GM19035 (cell line): Measurements from ENCODE around the gene GPX3.
A peak's percentile ranks its signal among the peaks of the same experiment; 100 is the strongest.

Source experiments
- ATAC-seq: cut with Tn5 transposase; IDR thresholded peaks from one replicate; pipeline ENCODE4 v1.9.1; 2021; ENCODE audit not compliant: unreplicated experiment

GPX3 gene

DNA sequence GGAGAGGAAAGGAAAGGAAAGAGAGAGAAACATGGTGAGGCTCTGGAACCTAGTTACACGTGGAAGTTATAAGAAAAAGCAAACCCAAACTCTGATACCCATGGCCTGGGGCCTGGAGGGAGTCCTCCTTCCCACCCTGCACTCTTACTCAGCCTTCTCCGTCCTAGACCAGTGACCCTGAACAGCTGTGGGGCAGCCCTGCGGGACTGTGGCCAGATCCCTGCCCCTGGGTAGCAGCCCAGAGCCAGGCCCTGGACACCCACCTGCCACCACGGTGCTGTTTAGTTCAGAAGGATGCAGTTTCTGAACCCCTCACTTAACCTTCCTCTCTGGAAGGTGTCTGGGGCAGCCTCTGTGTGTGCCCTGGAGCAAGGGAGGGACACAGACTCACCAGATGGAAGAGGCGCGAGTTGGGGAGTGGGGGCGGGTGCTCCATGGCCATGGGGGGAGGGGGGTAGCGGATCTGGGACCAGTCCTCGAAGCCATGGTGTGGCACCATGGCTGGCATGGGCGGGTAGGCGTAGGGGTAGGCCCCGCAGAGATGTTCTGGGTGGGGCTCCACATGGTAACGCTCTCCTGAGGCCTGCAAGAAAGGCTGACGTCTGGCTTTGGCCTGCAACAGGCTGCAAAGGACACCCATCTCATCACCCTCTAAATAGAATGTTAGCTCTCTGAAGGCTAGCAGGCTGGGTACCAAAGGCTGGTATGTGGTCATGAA, 13.0 kb downstream of the GPX3 start:
- no peak for ATAC-seq

DNA sequence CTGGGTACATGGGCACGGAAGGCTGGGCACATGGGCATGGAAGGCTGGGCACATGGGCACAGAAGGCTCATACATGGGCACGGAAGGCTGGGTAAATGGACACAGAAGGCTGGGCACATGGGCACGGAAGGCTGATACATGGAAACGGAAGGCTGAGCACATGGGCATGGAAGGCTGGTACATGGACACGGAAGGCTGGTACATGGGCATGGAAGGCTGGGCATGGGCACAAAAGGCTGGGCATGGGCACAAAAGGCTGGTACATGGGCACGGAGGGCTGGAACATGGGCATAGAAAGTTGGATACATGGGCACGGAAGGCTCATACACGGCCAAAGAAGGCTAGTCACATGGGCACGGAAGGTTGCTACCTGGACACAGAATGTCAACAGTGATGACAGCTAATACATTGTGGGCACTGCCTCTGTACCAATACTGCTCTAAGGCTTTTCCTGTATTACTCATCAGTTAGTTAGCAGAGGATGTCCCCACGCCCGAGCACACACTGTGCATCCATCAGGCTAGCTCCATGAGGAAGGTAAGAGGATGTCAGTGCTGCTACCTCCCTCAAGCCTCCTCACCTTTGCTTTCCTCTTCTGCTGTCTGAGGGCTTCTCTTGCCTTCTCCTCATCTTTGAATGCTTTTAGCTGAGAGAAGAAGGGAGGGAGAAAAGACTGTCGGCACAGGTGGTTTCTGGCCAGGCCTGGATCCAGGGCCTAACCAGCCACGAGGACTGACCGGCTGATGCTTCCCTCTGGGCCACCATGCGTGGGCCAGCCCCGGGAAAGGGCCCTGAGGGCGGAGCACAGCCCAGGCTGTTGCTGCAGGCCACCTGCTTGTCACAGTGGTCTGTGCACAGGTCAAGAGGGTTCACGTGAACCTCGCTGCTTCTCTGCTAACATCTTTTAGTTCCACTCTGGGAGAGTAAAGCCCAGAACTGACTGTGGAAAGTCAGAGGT, 14.3 kb downstream of the GPX3 start:
- no peak for ATAC-seq

DNA sequence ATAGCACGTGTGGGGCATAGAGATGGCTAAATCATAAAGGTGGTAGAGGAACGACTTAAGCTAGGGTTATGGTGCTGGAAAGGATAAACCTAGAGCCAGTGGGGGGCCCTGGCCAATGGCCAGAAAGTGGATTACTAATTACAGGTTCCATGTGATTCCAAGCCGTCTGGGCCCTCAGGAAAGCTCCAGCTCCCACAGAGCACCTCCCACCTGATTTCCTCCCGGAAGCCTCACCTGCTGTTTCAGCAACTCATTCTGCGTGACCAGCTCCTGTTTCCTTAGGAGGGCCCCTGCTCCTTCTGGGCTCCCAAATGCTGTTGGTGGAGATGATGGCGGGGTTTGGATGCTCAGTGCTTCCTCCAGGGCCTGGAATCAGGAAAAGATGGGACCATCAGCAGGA, 16.2 kb downstream of the GPX3 start:
- no peak for ATAC-seq

DNA sequence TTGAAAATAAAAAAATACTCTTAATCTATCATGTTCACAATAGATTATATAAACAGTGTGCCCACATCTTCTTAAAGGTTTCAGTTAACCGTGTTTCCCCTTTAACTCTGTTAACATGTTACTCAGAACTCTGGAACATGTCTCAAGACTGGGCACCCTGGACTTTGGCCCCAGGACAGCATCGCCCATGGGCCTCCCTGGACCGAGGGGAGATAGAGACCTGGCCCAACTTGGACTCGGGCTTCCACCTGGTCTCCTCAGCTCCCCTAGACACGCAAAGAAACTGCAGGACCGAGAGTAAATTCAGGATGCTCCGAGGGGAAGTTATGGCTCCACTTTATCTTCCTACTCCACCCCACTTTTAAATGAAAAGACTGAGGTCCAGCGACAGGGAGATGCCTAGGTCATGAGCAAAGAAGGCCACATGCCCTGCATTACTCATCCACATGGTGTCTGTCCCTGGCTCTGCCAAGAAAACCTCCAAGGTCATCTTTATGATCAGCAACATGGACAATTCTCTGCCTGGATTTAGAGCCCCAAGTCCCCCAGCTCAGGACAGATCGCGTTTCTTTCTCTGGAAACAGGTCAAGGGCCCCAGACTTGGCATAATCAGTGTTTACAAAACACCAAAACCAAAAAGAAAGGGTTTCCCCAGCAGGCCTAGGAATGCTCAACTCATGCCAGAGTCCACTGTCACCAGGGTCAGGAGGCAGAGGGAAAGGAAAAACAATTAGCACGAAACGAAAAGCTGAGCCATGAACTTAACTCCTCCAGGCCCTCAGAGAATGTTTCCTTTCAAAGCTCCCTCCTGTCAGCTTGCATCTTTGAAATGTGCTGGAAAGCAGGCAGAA, 17.4 kb downstream of the GPX3 start:
- ATAC-seq, result no peak

DNA sequence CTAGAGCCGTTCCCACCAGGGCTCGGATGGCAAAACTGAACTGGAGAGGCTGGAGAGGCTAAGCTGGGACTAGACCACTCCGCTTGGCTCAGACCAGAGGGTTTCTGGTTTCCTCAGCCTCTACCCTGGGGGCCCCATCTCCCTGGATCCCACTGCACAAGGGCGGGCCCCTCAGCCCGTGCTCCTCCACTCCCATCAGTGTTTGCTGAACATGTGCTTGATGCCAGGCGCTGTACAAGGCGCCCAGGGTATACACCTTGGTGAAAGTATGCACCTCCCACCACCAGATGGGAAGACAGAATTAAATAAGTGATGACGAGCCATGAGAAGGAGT, 18.0 kb downstream of the GPX3 start:
- ATAC-seq, result no peak

DNA sequence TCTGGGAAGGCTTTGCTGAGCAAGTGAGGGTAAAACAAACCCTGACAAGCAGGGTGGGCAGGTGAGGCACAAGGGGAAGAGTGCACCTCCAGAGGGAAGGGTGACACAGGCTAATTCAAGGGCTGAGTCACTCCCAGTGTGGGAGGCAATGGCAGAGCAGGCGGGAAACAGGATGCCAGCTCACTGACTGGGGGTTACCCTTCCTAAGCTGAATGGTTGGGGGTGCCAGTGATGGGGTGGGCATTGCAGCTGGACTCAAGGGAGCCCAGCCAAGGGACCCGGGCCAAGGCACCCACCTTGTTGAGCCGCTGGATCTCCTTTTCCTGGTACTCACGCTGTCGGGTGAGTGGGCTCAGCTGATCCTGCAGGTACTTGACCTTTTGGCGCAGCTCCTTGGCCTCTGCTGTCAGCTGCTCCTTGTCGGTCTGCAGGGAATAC, 18.4 kb downstream of the GPX3 start:
- no peak for ATAC-seq

DNA sequence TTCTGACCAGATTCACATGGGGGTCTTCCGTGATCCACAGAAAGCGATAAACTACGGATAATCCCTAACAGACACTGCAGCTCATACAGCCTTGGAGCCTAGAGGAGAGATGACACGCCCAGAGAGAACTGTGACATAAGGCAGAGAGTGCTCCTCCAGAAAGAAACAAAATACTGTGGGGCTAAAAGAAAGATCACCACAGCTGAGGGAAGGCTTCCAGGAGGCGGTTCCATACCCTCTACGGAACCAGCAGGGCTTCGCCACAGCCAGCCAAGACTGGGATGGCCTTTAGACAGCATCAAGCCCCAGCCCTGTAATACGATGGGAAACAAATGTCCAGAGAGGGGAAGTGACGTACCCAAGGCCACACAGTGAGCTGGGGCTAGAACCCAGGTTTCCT, 19.3 kb downstream of the GPX3 start:
- ATAC-seq, result no peak

DNA sequence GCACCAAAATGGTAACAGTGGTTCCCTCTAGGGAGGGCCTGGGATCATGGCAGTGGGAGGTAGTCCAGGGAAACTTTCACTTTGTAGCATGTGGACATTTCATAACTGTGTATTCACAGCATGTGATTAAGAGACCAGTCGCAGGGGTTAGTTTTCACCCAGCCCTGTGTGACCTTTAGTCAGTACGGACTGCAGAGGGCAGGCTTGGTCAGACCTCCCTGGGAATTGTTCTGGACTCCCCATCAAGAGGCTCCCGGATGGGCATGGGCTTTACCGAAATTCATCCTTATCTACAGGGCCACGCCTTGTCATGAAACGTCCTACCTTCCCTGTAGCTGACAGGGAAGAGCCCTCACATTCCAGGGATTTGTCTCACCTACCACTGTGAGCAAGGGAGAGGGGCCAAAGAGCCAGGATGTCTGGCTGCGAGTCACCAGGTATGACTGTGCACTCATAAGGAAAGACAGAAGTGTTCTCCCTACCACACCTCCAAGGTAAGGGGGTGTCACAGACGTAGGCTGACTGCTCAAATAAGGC, 19.9 kb downstream of the GPX3 start:
- ATAC-seq, result no peak

DNA sequence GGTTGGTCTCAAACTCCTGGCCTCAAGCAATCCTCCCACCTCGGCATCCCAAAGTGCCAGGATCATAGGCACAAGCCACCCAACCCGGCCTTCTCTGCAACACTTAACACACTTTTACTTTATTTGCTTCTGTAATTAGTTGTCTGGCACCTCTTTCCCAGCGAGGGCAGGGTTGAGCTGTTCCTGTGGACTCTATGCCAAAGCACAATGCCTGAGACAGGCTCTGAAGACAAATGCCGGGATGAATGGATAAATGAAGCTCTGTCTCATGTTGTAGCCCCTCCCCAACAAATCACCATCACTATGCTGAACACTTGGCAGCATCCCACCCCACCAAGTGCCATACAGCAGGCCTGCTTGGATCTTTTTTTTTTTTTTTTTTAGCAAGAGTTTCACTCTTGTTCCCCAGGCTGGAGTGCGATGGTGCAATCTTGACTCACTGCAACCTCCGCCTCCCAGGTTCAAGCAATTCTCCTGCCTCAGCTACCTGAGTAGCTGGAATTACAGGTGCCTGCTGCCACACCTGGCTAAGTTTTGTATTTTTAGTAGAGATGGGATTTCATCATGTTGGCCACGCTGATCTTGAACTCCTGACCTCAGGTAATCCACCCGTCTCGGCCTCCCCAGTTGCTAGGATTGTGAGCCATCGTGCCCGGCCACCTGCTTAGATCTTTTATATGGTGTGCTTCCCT, 21.3 kb downstream of the GPX3 start:
- no peak for ATAC-seq

DNA sequence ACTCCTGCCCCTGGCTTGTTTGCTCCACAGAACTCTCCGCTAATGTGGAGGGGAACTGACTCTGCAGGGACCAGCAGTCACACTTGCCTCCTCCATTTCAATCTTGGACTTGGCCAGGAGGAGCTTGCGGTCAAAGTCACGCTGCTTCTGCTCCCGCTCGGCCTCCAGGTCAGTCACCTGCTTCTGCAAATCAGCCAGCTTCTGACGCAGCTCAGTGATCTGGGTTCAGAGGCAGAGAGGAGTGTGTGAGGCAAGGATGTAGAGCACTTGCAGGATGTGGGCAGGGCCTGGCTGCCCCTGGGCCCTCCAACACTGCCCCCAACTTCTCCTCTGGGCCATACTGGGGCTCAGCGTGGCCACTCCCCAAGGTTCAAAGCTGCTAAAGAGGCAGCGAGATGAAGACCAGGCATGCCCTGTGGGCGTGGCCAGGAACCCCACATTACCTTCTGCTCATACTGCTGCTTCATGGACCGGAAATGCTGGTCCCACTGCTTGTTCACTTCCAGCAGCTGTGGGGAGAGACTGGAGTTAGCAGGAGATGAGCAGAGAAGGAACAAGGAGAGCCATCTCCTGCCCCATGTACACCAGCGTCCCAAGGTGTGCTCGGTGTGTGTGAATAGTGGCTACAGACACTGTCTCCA, 22.2 kb downstream of the GPX3 start:
- no peak for ATAC-seq

DNA sequence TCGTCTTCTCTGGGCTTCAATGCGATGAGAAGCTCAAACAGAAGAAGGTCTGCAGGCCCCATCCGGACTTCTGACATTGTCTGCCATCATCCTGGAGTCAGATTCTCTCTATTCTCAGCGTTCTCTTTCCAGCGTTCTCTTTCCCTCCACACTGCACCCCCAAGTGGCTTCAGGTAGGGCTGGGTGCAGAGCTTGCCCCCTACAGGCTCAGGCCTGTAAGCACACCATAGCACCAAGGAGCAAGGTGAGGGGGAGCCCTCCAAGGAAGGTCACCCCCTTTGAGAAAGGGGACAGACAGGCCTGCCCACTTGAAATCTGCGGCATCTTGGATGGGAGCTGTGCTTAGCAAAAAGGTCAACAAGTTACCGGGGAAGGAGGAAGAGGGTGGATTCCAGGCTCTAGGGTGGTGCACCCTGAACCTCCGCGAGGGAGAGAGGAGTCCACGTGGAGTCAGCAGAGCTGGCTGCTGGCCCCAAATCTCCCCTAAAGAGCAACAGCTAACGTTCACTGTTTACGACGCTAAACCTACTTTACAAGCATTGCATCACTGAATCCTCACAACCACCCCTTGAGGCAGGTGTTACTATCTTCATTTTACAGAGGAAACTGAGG, 27.5 kb downstream of the GPX3 start:
- ATAC-seq, result peak; percentile 57

DNA sequence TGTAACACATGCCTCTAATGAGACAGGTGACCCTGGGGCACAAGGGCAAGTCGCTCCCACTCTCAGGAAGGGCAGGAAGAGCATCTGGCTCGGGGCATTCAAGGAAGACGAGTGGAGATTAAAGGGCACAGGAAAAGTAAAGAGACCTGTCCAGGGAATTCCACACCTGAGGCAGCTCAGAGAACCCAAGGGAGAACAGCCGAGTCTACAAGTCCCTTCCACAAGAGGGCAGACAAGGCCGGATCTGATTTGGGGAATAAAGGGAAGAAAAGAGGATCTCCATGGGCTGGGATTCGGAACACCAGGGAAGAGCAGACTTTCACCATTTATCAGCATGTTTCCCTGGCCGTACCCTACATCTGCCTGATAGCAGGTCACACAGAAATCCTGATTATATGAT, 28.1 kb downstream of the GPX3 start:
- ATAC-seq, result no peak

DNA sequence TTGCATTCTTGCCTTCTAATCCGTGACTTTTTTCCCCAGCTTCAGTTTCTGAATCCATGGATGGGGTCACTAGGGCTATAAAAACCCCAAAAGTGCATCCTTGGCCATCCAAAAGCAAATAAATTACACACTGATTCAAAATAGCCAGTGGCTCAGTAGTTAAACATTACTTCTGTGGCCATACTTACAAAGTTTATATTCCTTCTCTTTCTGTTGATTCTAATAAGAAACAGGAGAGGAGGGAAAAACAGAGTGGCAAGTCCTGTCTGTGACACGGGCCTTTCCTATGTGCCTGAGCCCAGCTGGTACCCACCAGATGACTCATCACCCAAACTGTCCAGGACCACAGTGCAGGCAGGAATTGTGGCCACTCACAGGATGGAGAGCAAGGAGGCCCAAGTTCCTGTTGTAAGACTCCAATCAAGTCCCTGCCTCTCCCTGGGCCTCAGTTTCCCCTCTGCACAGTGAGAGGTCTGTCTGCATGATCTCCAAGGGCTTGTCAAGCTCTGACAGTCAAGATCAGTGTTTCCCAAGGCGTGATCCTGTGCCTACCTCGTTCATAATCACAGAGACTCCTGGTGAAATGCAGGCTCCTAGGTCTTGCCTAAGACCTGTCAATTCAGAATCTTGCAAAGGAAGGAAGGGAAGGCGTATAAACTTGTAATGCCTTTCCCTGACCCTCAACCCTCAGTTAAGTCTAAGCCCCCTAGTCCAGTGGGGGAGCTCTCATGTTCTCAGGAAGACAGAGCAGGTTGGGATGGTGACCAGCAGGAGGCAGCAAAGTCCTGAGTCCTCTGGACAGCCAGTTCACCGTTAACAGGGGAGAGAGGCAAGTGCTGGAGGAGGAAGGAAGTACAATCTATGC, 30.9 kb downstream of the GPX3 start:
- ATAC-seq, result peak; percentile 84

DNA sequence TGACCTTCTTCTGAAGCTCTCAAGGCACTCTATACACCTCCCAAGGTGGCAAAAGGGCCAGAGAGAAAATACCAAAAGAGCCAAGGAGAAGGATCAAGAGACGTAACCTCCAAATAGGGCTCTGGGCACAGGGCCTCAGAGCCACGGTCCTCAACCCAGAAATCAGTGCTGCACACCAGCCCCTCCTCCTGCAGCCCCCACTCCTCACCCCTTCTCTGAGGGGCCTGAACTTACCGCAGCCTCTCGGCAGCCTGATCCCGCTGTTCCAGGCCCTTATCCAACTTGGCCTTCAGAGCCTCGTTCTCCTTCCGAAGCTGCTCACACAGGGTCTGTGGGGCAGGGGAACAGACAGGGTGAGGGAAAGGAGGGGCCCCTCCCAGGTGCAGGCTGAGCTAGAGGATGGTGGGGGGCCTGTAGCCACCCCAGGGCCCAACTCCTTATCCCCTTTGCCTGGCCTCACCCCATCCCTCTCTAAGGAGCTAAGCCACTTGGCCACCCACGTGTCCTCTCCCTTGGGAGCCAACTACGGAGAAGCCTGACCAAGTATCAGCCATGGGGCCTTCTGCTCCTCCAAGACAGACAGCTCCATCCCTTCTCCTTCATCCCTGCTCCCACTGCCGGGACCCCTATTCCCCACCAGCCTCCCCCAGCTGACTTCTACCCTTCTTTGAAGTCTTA, 31.7 kb downstream of the GPX3 start:
- ATAC-seq, result no peak

DNA sequence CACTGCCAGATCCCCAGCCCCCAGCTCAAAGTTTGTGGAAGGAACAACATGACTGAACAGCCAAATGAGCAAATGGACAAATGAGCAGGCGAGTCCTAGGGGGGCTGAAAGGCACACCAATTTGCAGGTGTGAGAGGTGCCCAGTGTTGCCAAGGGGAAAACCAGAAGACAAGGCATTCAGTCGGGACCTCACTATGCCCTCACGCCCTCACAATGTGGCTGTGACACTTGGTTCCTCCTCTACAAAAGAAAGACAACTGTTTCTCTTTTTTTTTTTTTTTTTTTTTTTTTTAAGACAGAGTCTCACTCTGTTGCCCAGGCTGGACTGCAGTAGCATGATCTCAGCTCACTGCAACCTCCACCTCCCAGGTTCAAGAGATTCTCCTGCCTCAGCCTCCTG, 32.4 kb downstream of the GPX3 start:
- ATAC-seq, result no peak

DNA sequence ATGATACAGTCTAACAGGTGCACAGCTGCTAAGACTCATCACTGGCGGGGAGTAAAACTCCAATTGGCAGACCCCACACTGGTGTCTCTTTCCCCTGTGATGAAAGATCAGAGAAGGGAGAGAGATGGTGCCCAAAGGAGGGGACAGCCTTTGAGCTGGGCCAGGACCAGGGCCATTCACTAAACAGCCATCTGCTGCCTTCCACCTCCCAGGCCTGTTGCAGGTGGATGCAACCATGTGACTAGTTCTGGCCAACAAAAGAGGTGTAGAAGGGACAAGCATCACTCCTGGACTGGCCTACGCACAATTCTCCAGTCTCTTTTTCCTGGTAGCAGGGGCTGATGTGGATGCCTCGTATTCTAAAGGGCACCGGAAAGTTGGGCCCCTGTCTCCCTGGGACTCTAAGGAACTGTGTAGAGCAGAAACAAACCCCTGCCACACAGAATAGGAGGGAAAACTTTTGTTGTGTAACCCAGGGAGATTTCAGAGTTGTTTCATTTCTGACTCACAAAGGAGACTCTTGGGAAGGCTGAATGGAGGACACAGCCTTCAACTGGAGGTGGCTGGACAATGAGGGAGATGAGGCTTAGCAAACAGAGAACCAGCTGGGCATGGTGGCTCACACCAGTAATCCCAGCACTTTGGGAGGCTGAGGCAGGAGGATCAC, 33.5 kb downstream of the GPX3 start:
- ATAC-seq, result no peak

DNA sequence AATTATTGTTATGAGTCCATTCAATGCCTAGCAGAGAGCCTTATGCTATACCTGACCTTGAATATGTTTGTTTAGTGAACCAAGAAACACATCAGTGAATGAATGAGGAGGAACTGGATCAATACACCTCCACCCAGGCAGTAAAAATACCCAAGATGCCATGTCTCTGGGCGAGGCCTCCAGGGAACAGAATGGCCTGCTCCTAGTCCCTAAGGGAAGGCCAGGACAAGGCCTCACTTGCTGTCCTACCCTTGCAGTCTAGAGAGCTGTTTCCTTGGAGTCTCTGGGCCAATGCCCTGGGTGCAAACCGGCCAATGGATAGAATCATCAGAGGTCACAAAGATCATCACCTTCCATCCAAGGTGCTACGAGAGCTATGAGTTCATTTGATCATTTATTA, 34.3 kb downstream of the GPX3 start:
- no peak for ATAC-seq

DNA sequence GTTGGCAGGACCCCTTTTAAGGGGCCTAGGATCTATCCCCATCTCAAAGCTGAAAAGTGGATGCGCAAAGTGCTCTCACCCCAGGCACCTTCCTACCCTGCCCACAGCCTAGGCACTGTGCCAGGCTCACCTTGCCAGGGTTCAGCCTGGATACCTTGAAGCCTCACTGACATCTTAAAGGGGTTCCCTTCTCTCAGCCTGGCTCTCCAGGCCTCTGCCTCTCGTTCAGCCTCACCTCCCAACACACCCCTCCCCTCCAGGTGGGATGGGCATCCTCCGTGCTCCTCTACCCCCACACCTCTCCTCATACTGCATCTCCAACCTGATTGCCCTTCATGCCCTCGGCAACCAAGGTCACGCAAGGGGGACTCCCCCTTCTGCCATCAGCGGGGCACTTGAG, 34.9 kb downstream of the GPX3 start:
- ATAC-seq, result no peak
